ENCODE measurements around the gene TMEM258. TPM values are rescaled to one million over a fixed set of nuclear protein-coding genes. Genes with fewer than 3 reads are reported as not detected.

The TMEM258 gene
- total and polyA plus RNA-seq, 3 experiments from 2014 or later = 148 to 258 (median 152) TPM

GRCh38 chr11:61775606-61776554 lies 16.5 kb downstream of the TMEM258 start:
- Mint-ChIP-seq H3K4me3 (peak overlapping the region in 5 of 7 donors; percentile 24 to 68 (median 60)), H3K36me3 (no peaks in the 10 kb centered on the region), H3K9me3 (no peaks in the 10 kb centered on the region), H3K27me3 (peaks cover 0 to 4% of the 10 kb centered on the region in 2 donors), H3K4me1 (peaks cover 10 to 23% (median 20%) of the 10 kb centered on the region in 3 donors), H3K27ac (peak overlapping the region in 5 of 8 donors; percentile 61 to 86 (median 75))
- POLR2A ChIA-PET = no interaction called here
- Histone ChIP-seq H3K27ac (ENCODE audit: low read depth, low read length) (no peak overlapping the region), H3K4me3 (ENCODE audit: low read length) (no peak overlapping the region), H3K4me1 (ENCODE audit: insufficient read depth, low read length) (peaks cover 12% of the 10 kb centered on the region), H3K9me3 (ENCODE audit: low read length) (no peaks in the 10 kb centered on the region), H3K27me3 (ENCODE audit: insufficient read depth, low read length, poor library complexity, severe bottlenecking) (no peaks in the 10 kb centered on the region), H3K36me3 (ENCODE audit: insufficient read depth, low read length) (no peaks in the 10 kb centered on the region)
- DNase-seq = peak in 1 of 5 donors; percentile 10
- CTCF ChIA-PET = no interaction called here

- H3K4me3 ChIP-seq (ENCODE audit: low read length) = no peak overlapping the region
- Mint-ChIP-seq H3K4me1 (peaks cover 10 to 23% (median 20%) of the 10 kb centered on the region in 3 donors), H3K27me3 (peaks cover 0 to 4% of the 10 kb centered on the region in 2 donors), H3K9me3 (no peaks in the 10 kb centered on the region), H3K4me3 (peak overlapping the region in 3 of 7 donors; percentile 3 to 39 (median 24)), H3K36me3 (no peaks in the 10 kb centered on the region), H3K27ac (peak overlapping the region in 4 of 8 donors; percentile 43 to 86 (median 74))
- POLR2A ChIA-PET = no interaction called here
- CTCF ChIA-PET = no interaction called here
- DNase-seq = no peak
- no peaks in the 10 kb centered on the region for H3K9me3 ChIP-seq (ENCODE audit: low read length)
- H3K27ac ChIP-seq (ENCODE audit: low read depth, low read length) = no peak overlapping the region
- H3K27me3 ChIP-seq (ENCODE audit: insufficient read depth, low read length, poor library complexity, severe bottlenecking) = no peaks in the 10 kb centered on the region
- peaks cover 12% of the 10 kb centered on the region for H3K4me1 ChIP-seq (ENCODE audit: insufficient read depth, low read length)
- no peaks in the 10 kb centered on the region for H3K36me3 ChIP-seq (ENCODE audit: insufficient read depth, low read length)
Observed at GRCh38 chr11:61775106-61775505, 17.3 kb downstream of the TMEM258 start.

- ChIA-PET CTCF (no interaction called here), POLR2A (no interaction called here)
- no peaks in the 10 kb centered on the region for H3K36me3 Mint-ChIP-seq
Observed at GRCh38 chr11:61774411-61774810, 18.0 kb downstream of the TMEM258 start.

GRCh38 chr11:61773809-61774208 lies 18.6 kb downstream of the TMEM258 start:
- Histone ChIP-seq H3K27me3 (ENCODE audit: insufficient read depth, low read length, poor library complexity, severe bottlenecking) (no peaks in the 10 kb centered on the region), H3K9me3 (ENCODE audit: low read length) (no peaks in the 10 kb centered on the region), H3K4me1 (ENCODE audit: insufficient read depth, low read length) (peaks cover 12% of the 10 kb centered on the region), H3K4me3 (ENCODE audit: low read length) (no peak overlapping the region), H3K27ac (ENCODE audit: low read depth, low read length) (no peak overlapping the region), H3K36me3 (ENCODE audit: insufficient read depth, low read length) (no peaks in the 10 kb centered on the region)
- Mint-ChIP-seq H3K36me3 (no peaks in the 10 kb centered on the region), H3K27me3 (peaks cover 0 to 4% of the 10 kb centered on the region in 2 donors), H3K9me3 (no peaks in the 10 kb centered on the region), H3K4me1 (peaks cover 10 to 23% (median 20%) of the 10 kb centered on the region in 3 donors), H3K27ac (no peak overlapping the region), H3K4me3 (peak overlapping the region in 1 of 7 donors; percentile 37)
- no peak for DNase-seq
- POLR2A ChIA-PET = no interaction called here
- CTCF ChIA-PET = no interaction called here

More at GRCh38 chr11:61774411-61774810, 18.0 kb downstream of the TMEM258 start:
- Mint-ChIP-seq H3K9me3 (no peaks in the 10 kb centered on the region), H3K27ac (peak overlapping the region in 1 of 8 donors; percentile 43), H3K27me3 (peaks cover 0 to 4% of the 10 kb centered on the region in 2 donors), H3K4me1 (peaks cover 10 to 23% (median 20%) of the 10 kb centered on the region in 3 donors), H3K4me3 (no peak overlapping the region)
- Histone ChIP-seq H3K4me3 (ENCODE audit: low read length) (no peak overlapping the region), H3K27ac (ENCODE audit: low read depth, low read length) (no peak overlapping the region), H3K4me1 (ENCODE audit: insufficient read depth, low read length) (peaks cover 12% of the 10 kb centered on the region), H3K36me3 (ENCODE audit: insufficient read depth, low read length) (no peaks in the 10 kb centered on the region), H3K27me3 (ENCODE audit: insufficient read depth, low read length, poor library complexity, severe bottlenecking) (no peaks in the 10 kb centered on the region), H3K9me3 (ENCODE audit: low read length) (no peaks in the 10 kb centered on the region)
- DNase-seq = no peak

- no peak overlapping the region for H3K4me3 ChIP-seq (ENCODE audit: low read length)
- no peak for DNase-seq
- no peaks in the 10 kb centered on the region for H3K36me3 Mint-ChIP-seq
- H3K4me1 Mint-ChIP-seq = peaks cover 10 to 23% (median 20%) of the 10 kb centered on the region in 3 donors
- CTCF ChIA-PET = interaction anchor here (1.4 kb wide), 1 partner anchor 25 kb away, joined by 8 read pairs; no protein-coding TSS in a partner anchor
- no peaks in the 10 kb centered on the region for H3K36me3 ChIP-seq (ENCODE audit: insufficient read depth, low read length)
- no peaks in the 10 kb centered on the region for H3K9me3 Mint-ChIP-seq
- H3K27me3 ChIP-seq (ENCODE audit: insufficient read depth, low read length, poor library complexity, severe bottlenecking) = no peaks in the 10 kb centered on the region
- peaks cover 0 to 4% of the 10 kb centered on the region in 2 donors for H3K27me3 Mint-ChIP-seq
- H3K4me1 ChIP-seq (ENCODE audit: insufficient read depth, low read length) = peaks cover 12% of the 10 kb centered on the region
- H3K9me3 ChIP-seq (ENCODE audit: low read length) = no peaks in the 10 kb centered on the region
- no peak overlapping the region for H3K4me3 Mint-ChIP-seq
- H3K27ac ChIP-seq (ENCODE audit: low read depth, low read length) = no peak overlapping the region
- H3K27ac Mint-ChIP-seq = peak overlapping the region in 1 of 8 donors; percentile 19
- POLR2A ChIA-PET = no interaction called here
Observed at GRCh38 chr11:61773356-61773755, 19.0 kb downstream of the TMEM258 start.

- Mint-ChIP-seq H3K9me3 (no peaks in the 10 kb centered on the region), H3K4me1 (peaks cover 8 to 16% (median 15%) of the 10 kb centered on the region in 3 donors), H3K27me3 (peaks cover 0 to 4% of the 10 kb centered on the region in 2 donors), H3K4me3 (no peak overlapping the region), H3K27ac (peak overlapping the region in 1 of 8 donors; percentile 61), H3K36me3 (no peaks in the 10 kb centered on the region)
- no peaks in the 10 kb centered on the region for H3K9me3 ChIP-seq (ENCODE audit: low read length)
- no peak overlapping the region for H3K27ac ChIP-seq (ENCODE audit: low read depth, low read length)
- H3K27me3 ChIP-seq (ENCODE audit: insufficient read depth, low read length, poor library complexity, severe bottlenecking) = no peaks in the 10 kb centered on the region
- ChIA-PET POLR2A (interaction anchor here (0.6 kb wide), 1 partner anchor 8 kb away, joined by 5 read pairs; no protein-coding TSS in a partner anchor), CTCF (interaction anchor here (1.0 to 1.4 kb wide), 2 partner anchors 24 to 127 kb away, joined by 3 to 8 read pairs; no protein-coding TSS in a partner anchor)
- no peaks in the 10 kb centered on the region for H3K36me3 ChIP-seq (ENCODE audit: insufficient read depth, low read length)
- H3K4me3 ChIP-seq (ENCODE audit: low read length) = no peak overlapping the region
- no peak for DNase-seq
- peaks cover 10% of the 10 kb centered on the region for H3K4me1 ChIP-seq (ENCODE audit: insufficient read depth, low read length)
Observed at GRCh38 chr11:61771985-61772455, 20.4 kb downstream of the TMEM258 start.

- no peak overlapping the region for H3K27ac ChIP-seq (ENCODE audit: low read depth, low read length)
- Mint-ChIP-seq H3K27me3 (peaks cover 0 to 2% of the 10 kb centered on the region in 2 donors), H3K36me3 (no peaks in the 10 kb centered on the region), H3K4me3 (no peak overlapping the region), H3K9me3 (no peaks in the 10 kb centered on the region), H3K4me1 (peaks cover 1 to 9% (median 9%) of the 10 kb centered on the region in 3 donors), H3K27ac (peak overlapping the region in 1 of 8 donors; percentile 70)
- ChIA-PET POLR2A (no interaction called here), CTCF (no interaction called here)
- no peak for DNase-seq
- H3K4me3 ChIP-seq (ENCODE audit: low read length) = no peak overlapping the region
- H3K27me3 ChIP-seq (ENCODE audit: insufficient read depth, low read length, poor library complexity, severe bottlenecking) = no peaks in the 10 kb centered on the region
- peaks cover 5% of the 10 kb centered on the region for H3K4me1 ChIP-seq (ENCODE audit: insufficient read depth, low read length)
- no peaks in the 10 kb centered on the region for H3K36me3 ChIP-seq (ENCODE audit: insufficient read depth, low read length)
- H3K9me3 ChIP-seq (ENCODE audit: low read length) = no peaks in the 10 kb centered on the region
Observed at GRCh38 chr11:61771195-61771894, 21.1 kb downstream of the TMEM258 start.
